Measurements from ENCODE around the gene DUOX1. TPM values are rescaled to one million over a fixed set of nuclear protein-coding genes. Genes with fewer than 3 reads are reported as not detected.

DUOX1 gene
- total RNA-seq, 1 donor from 2014 or later = 0.11 TPM

DNA sequence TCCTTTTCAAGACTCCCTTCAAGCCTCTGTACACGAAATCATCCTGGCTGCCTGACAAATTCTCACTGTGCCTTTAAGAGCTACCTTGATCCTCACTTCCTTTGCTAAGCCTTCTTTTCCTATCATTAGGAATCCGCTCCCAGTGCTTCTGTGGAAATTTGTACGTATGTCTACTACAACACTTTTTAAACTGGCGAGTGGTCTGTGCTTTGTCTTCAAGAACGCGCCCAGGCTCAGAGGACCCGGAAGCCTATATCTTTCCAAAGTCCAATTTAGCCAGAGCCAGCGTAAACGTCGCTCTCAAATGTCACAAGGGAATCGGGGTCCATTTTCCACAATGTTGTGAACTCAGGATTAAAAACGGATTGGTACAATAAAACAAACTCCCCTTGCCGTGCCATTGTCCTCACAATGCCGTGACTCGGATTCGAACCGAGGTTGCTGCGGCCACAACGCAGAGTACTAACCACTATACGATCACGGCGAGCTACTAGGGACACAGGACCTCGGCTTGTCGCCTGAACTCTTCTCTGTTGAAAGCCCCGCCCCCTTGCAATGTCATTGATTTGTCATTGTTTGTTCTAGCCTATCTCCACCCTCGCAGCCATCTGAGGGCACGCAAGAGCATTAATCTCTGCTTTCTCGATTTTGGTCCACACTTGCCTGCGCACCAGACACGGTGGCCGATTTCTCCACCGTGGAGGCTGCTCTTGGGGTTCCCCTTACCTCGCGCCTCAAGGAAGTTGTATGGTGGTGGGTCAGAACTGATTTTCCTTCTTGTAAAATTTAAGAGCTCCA lies 70.4 kb downstream of the DUOX1 start:
- Mint-ChIP-seq H3K27me3 (no peaks in the 10 kb centered on the region), H3K36me3 (ENCODE audit: low read depth) (peaks cover 13% of the 10 kb centered on the region), H3K4me3 (no peak overlapping the region), H3K4me1 (peaks cover 10% of the 10 kb centered on the region), H3K9me3 (no peaks in the 10 kb centered on the region), H3K27ac (no peak overlapping the region)
- CTCF ChIA-PET = interaction anchor here (0.8 to 1.4 kb wide), 5 partner anchors 11 to 77 kb away, joined by 3 to 4 read pairs (median 3); no protein-coding TSS in a partner anchor
- POLR2A ChIA-PET = interaction anchor here (0.5 to 4.7 kb wide), 22 partner anchors 10 to 866 kb away, joined by 3 to 53 read pairs (median 5); partner anchors contain the start of genes BLOC1S6, EIF3J, SHF and SQOR
- intact Hi-C loops (cut with micrococcal nuclease) = loop anchor here (1.0 to 5.0 kb wide), 9 partner anchors 33 to 473 kb away; partner anchors contain the start of genes BLOC1S6, GATM, SLC30A4 and SORD
- ATAC-seq (ENCODE audit: low read depth) = peak; percentile 59
- peak; percentile 92 for DNase-seq
- no peak for TF ChIP-seq CTCF (IDR thresholded peaks at IDR 0.05)

DNA sequence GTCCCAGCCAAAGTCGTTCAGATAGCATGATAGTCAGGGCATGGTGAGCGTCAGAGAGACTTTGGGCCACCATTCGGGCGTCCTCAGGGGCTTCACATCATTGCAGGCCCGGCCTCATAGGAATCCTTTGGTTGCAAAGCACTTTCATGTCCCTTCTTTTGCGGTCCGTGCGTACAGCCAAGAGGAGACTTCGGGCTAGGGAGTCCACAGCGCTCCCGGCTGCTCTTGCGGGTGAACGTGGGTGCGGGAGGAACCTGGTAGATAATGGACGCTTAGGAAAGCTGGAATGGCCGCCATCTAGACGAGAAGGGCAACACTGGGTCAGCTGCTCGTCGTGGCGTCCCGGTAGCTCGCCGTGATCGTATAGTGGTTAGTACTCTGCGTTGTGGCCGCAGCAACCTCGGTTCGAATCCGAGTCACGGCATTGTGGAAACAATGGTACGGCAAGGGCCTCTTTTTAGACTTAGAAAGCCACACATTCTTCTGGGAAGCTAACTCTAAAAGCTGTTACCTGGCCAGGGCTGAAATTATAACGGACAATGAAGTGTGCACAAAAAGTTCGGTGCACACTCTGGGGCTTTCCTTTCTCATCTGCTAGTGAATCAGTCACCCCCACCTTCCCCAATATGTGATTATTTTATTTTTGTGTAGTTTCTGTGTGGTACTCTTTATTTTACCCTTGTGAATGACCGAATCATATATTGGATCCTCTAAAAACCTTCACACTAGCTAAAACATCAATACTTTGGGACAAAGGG lies 71.2 kb downstream of the DUOX1 start:
- intact Hi-C loops (cut with micrococcal nuclease) = loop anchor here (1.0 to 5.0 kb wide), 9 partner anchors 34 to 474 kb away; partner anchors contain the start of genes BLOC1S6, GATM, SLC30A4 and SORD
- Mint-ChIP-seq H3K4me3 (no peak overlapping the region), H3K27me3 (no peaks in the 10 kb centered on the region), H3K36me3 (ENCODE audit: low read depth) (peaks cover 13% of the 10 kb centered on the region), H3K27ac (no peak overlapping the region), H3K4me1 (peaks cover 10% of the 10 kb centered on the region), H3K9me3 (no peaks in the 10 kb centered on the region)
- CTCF ChIA-PET = interaction anchor here (0.8 to 1.4 kb wide), 5 partner anchors 21 to 76 kb away, joined by 3 to 5 read pairs (median 3); no protein-coding TSS in a partner anchor
- ATAC-seq (ENCODE audit: low read depth) (peak; percentile 2), DNase-seq (peak; percentile 61)
- TF ChIP-seq CTCF (IDR thresholded peaks at IDR 0.05) = no peak
- POLR2A ChIA-PET = interaction anchor here (0.6 to 4.7 kb wide), 19 partner anchors 10 to 664 kb away, joined by 3 to 53 read pairs (median 4); partner anchors contain the start of genes B2M, BLOC1S6, EIF3J and SHF

DNA sequence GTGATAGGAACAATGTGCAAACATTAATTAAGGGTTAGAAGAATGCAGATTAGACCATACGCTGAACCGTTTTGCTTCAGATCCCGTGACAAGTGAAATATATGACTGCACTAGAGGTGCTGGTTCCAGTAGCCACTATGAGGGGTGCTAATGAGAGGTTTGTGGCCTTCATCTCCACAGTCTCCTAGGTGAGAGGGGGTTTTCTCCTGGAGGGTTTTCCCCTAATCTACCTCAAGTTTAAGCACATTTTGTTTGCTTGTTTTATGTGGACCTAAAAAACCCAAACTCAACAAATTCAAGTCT lies 71.7 kb downstream of the DUOX1 start:
- ATAC-seq (ENCODE audit: low read depth) (no peak), DNase-seq (no peak)
- peaks cover 3% of the 10 kb centered on the region for H3K27me3 Mint-ChIP-seq
- no peak overlapping the region for H3K27ac Mint-ChIP-seq
- ChIA-PET CTCF (interaction anchor here (0.7 to 1.4 kb wide), 6 partner anchors 21 to 198 kb away, joined by 3 to 5 read pairs (median 3); no protein-coding TSS in a partner anchor), POLR2A (interaction anchor here (0.6 to 4.7 kb wide), 16 partner anchors 11 to 665 kb away, joined by 3 to 53 read pairs (median 4); partner anchors contain the start of genes B2M, EIF3J, SHF and SQOR)
- TF ChIP-seq CTCF (IDR thresholded peaks at IDR 0.05) = no peak
- no peaks in the 10 kb centered on the region for H3K9me3 Mint-ChIP-seq
- intact Hi-C loops (cut with micrococcal nuclease) = loop anchor here (2.0 to 5.0 kb wide), 3 partner anchors 179 to 474 kb away; partner anchors contain the start of genes SLC30A4 and SORD
- no peak overlapping the region for H3K4me3 Mint-ChIP-seq
- peaks cover 10% of the 10 kb centered on the region for H3K4me1 Mint-ChIP-seq
- H3K36me3 Mint-ChIP-seq (ENCODE audit: low read depth) = peaks cover 13% of the 10 kb centered on the region

DNA sequence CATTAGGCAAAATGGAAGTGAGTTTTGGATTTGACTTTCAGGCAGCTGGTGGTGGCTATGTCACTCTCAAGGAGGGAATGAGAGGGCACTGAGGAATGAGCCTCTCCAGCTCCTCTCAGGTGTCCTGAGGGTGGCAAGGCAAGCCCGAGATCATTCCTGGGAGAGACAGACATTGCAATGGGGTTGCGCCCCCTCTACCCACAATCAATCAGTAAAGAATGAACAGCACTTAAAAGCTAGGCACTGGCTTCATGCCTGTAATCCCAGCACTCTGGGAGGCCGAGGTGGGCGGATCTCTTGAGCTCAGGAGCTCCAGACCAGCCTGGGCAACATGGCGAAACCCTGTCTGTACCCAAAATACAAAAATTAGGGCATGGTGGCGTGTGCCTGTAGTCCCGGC lies 72.1 kb downstream of the DUOX1 start:
- TF ChIP-seq CTCF (IDR thresholded peaks at IDR 0.05) = no peak
- Mint-ChIP-seq H3K4me3 (no peak overlapping the region), H3K9me3 (no peaks in the 10 kb centered on the region), H3K36me3 (ENCODE audit: low read depth) (peaks cover 13% of the 10 kb centered on the region), H3K27me3 (peaks cover 6% of the 10 kb centered on the region), H3K27ac (no peak overlapping the region), H3K4me1 (peaks cover 10% of the 10 kb centered on the region)
- ChIA-PET POLR2A (interaction anchor here (0.8 to 4.7 kb wide), 5 partner anchors 15 to 665 kb away, joined by 3 to 53 read pairs (median 4); partner anchors contain the start of genes B2M, EIF3J and SHF), CTCF (interaction anchor here (0.7 to 1.3 kb wide), 5 partner anchors 32 to 201 kb away, joined by 3 to 5 read pairs (median 3); a partner anchor contains a TSS)
- ATAC-seq (ENCODE audit: low read depth) (no peak), DNase-seq (no peak)
- intact Hi-C loops (cut with micrococcal nuclease) = loop anchor here (2.0 to 5.0 kb wide), 3 partner anchors 179 to 475 kb away; partner anchors contain the start of genes SLC30A4 and SORD
